Activated CD4-positive, alpha-beta memory T cell treated with anti-CD3 and anti-CD28 coated beads, Interleukin-2, amount 10 ng/mL, durations not matched to agents 7 days and 5 days (primary cell): ENCODE data around the gene ABI1. TPM values are rescaled to one million over a fixed set of nuclear protein-coding genes. Genes with fewer than 3 reads are reported as not detected.
A peak's percentile ranks its signal among the peaks of the same experiment; 100 is the strongest.

Experiments used
- CTCF ChIA-PET: fragments of 350-600 bp; sonication (Branson Sonifier 250); formaldehyde crosslinking; loops from one replicate; lab custom pipeline; 2021; ENCODE audit warnings: antibody characterized with exemption, inconsistent platforms; lab: Charles Lee
- POLR2A ChIA-PET: fragments of 350-600 bp; sonication (Branson Sonifier 250); formaldehyde crosslinking; loops from one replicate; lab custom pipeline; 2021; ENCODE audit warnings: antibody characterized with exemption; lab: Charles Lee
- DNase-seq: peaks from one replicate; pipeline ENCODE4 v3.0.0-alpha.2; 2020
- H3K27ac Mint-ChIP-seq: one replicate; pipeline ENCODE4 v1.8.0; 2021; ENCODE audit warnings: mild to moderate bottlenecking, mixed read lengths
- H3K27me3 Mint-ChIP-seq: one replicate; pipeline ENCODE4 v1.8.0; 2021; ENCODE audit warnings: mixed read lengths
- H3K36me3 Mint-ChIP-seq: one replicate; pipeline ENCODE4 v1.8.0; 2021; ENCODE audit warnings: low read depth, mixed read lengths
- H3K4me1 Mint-ChIP-seq: one replicate; pipeline ENCODE4 v1.8.0; 2021; ENCODE audit warnings: mixed read lengths
- H3K4me3 Mint-ChIP-seq: one replicate; pipeline ENCODE4 v1.8.0; 2021; ENCODE audit warnings: mild to moderate bottlenecking, mixed read lengths
- H3K9me3 Mint-ChIP-seq: one replicate; pipeline ENCODE4 v1.8.0; 2021; ENCODE audit warnings: mixed read lengths
- total RNA-seq, 2 experiments: library from RNA; stranded (reverse); gene quantifications; one replicate each; pipeline ENCODE4 v1.2.3, GENCODE V29; 2021

ABI1 gene
- total RNA-seq, 2 experiments from 2014 or later: 76.9 to 78.4 TPM

DNA sequence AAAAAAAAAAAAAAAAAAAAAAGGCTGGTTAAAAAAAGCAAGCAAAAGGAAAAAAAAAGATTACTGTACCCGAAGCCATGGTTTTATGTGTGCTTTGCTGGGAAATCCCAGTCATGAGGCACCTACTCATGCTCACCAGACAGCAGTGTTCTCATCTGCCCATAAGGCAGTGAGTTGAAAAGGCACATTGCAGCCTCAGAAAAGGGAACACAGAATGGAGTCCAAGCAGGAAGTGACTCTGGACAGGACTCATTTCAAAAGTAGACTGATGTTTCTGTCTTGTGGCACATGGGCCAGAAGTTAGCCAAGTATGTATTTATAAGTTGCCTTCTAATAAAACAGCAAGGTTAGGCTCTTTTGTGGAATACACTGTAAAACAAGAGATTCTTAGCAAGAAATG is 123.0 kb downstream of the ABI1 start:
- peaks cover 72% of the 10 kb centered on the region for H3K36me3 Mint-ChIP-seq
- no peaks in the 10 kb centered on the region for H3K9me3 Mint-ChIP-seq
- no peak overlapping the region for H3K4me3 Mint-ChIP-seq
- DNase-seq: peak; percentile 60
- CTCF ChIA-PET: interaction anchor here (0.9 kb wide), 1 partner anchor 12 kb away, joined by 3 read pairs; no protein-coding TSS in a partner anchor
- peak overlapping the region; percentile 90 for H3K27ac Mint-ChIP-seq
- H3K27me3 Mint-ChIP-seq: no peaks in the 10 kb centered on the region
- H3K4me1 Mint-ChIP-seq: peaks cover 67% of the 10 kb centered on the region
- POLR2A ChIA-PET: no interaction called here

DNA sequence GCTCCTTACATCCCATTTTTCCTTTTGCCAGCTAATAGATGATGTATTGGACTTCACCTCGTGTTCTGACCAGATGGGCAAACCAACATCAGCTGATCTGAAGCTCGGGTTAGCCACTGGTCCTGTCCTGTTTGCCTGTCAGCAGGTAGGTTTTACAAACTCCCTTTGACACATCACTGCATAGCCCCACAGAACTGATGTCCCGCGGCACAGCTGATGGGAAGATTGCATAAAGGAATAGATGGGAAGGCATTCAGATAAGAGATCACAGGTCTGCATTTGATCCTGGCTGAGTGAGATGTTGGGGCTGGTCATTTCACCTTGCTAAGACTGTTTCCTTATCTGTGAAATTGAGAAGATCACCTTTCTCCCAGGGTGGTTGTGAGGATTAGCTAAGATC is 125.3 kb downstream of the ABI1 start:
- H3K9me3 Mint-ChIP-seq: no peaks in the 10 kb centered on the region
- CTCF ChIA-PET: interaction anchor here (1.2 to 2.6 kb wide), 2 partner anchors 9 to 10 kb away, joined by 3 to 20 read pairs; no protein-coding TSS in a partner anchor
- H3K36me3 Mint-ChIP-seq: peaks cover 64% of the 10 kb centered on the region
- H3K27me3 Mint-ChIP-seq: no peaks in the 10 kb centered on the region
- no peak overlapping the region for H3K4me3 Mint-ChIP-seq
- H3K4me1 Mint-ChIP-seq: peaks cover 51% of the 10 kb centered on the region
- H3K27ac Mint-ChIP-seq: no peak overlapping the region
- DNase-seq: no peak
- POLR2A ChIA-PET: interaction anchor here (0.7 to 1.3 kb wide), 5 partner anchors 9 to 365 kb away, joined by 3 to 5 read pairs (median 3); partner anchors contain the start of genes ABI1 and ANKRD26

GRCh38 chr10:26733750-26734568 is 126.8 kb downstream of the ABI1 start:
- Mint-ChIP-seq H3K9me3 (no peaks in the 10 kb centered on the region), H3K4me3 (no peak overlapping the region), H3K27me3 (no peaks in the 10 kb centered on the region), H3K4me1 (peaks cover 39% of the 10 kb centered on the region), H3K27ac (peak overlapping the region; percentile 14), H3K36me3 (peaks cover 63% of the 10 kb centered on the region)
- POLR2A ChIA-PET: interaction anchor here (1.2 to 1.8 kb wide), 3 partner anchors 12 to 366 kb away, joined by 3 to 5 read pairs (median 3); partner anchors contain the start of gene ANKRD26
- DNase-seq: no peak
- CTCF ChIA-PET: interaction anchor here (1.2 to 2.6 kb wide), 3 partner anchors 7 to 12 kb away, joined by 3 to 20 read pairs (median 9); no protein-coding TSS in a partner anchor

DNA sequence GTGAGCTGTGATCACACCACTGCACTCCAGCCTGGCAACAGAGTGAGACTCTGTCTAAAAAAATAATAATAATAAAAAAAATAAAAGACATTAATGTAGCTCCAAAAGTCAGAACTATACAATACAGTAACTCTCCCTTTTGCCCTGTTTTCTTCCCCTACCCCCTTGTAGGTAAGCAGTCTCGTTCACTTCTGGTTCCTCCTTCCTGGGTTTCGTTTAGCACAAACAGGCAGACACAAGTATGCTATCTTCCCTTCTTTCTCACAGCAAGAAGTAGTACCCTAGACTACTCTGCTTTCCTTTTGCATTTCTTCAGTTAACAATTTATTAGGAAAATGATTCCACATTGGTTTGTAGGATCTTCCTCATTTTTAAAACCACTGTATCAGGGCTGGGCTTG is 130.2 kb downstream of the ABI1 start:
- Mint-ChIP-seq H3K4me1 (peaks cover 15% of the 10 kb centered on the region), H3K9me3 (no peaks in the 10 kb centered on the region), H3K4me3 (no peak overlapping the region), H3K27me3 (no peaks in the 10 kb centered on the region), H3K27ac (peak overlapping the region; percentile 42), H3K36me3 (peaks cover 42% of the 10 kb centered on the region)
- POLR2A ChIA-PET: no interaction called here
- CTCF ChIA-PET: no interaction called here
- DNase-seq: no peak

GRCh38 chr10:26729395-26729794 is 131.4 kb downstream of the ABI1 start:
- POLR2A ChIA-PET: interaction anchor here (1.2 kb wide), 1 partner anchor 10 kb away, joined by 4 read pairs; no protein-coding TSS in a partner anchor
- CTCF ChIA-PET: interaction anchor here (0.6 to 5.5 kb wide), 3 partner anchors 131 to 370 kb away, joined by 3 to 116 read pairs (median 36); partner anchors contain the start of gene ABI1
- H3K4me3 Mint-ChIP-seq: no peak overlapping the region
- H3K36me3 Mint-ChIP-seq: peaks cover 47% of the 10 kb centered on the region
- H3K9me3 Mint-ChIP-seq: no peaks in the 10 kb centered on the region
- H3K27me3 Mint-ChIP-seq: no peaks in the 10 kb centered on the region
- no peak overlapping the region for H3K27ac Mint-ChIP-seq
- no peak for DNase-seq
- H3K4me1 Mint-ChIP-seq: peaks cover 12% of the 10 kb centered on the region

- Mint-ChIP-seq H3K36me3 (peaks cover 50% of the 10 kb centered on the region), H3K27ac (no peak overlapping the region), H3K4me1 (peaks cover 12% of the 10 kb centered on the region), H3K27me3 (no peaks in the 10 kb centered on the region), H3K9me3 (no peaks in the 10 kb centered on the region), H3K4me3 (no peak overlapping the region)
- DNase-seq: no peak
- POLR2A ChIA-PET: interaction anchor here (1.2 kb wide), 1 partner anchor 10 kb away, joined by 4 read pairs; no protein-coding TSS in a partner anchor
- CTCF ChIA-PET: interaction anchor here (0.6 to 5.5 kb wide), 4 partner anchors 85 to 370 kb away, joined by 3 to 116 read pairs (median 20); partner anchors contain the start of gene ABI1
Measured at GRCh38 chr10:26728957-26729356, 131.8 kb downstream of the ABI1 start.

DNA sequence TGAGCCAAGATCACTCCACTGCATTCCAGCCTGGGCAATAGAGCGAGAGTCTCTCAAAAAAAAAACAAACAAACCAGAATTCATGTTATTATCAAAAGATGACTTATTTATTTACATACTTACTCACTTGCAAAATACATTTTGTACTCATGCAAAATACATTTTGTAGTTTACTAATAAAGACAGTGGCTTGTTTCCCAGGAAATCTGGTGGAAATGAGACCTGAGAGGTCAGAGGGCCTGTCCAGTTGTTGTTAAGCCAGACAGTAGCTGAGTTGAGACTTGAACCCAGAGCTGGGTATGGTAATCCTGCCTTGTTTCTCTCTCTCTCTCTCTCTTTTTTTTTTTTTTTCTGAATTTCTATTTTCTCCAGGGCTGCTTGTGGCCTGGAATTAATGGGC is 133.8 kb downstream of the ABI1 start:
- POLR2A ChIA-PET: interaction anchor here (0.7 to 2.8 kb wide), 6 partner anchors 14 to 428 kb away, joined by 3 to 13 read pairs (median 4); partner anchors contain the start of genes ABI1, PDSS1 and YME1L1
- H3K27ac Mint-ChIP-seq: no peak overlapping the region
- CTCF ChIA-PET: interaction anchor here (0.9 to 5.5 kb wide), 25 partner anchors 8 to 500 kb away, joined by 3 to 116 read pairs (median 6); partner anchors contain the start of genes ABI1 and PDSS1
- H3K4me1 Mint-ChIP-seq: peaks cover 16% of the 10 kb centered on the region
- no peaks in the 10 kb centered on the region for H3K9me3 Mint-ChIP-seq
- H3K27me3 Mint-ChIP-seq: no peaks in the 10 kb centered on the region
- no peak for DNase-seq
- H3K4me3 Mint-ChIP-seq: no peak overlapping the region
- peaks cover 52% of the 10 kb centered on the region for H3K36me3 Mint-ChIP-seq

DNA sequence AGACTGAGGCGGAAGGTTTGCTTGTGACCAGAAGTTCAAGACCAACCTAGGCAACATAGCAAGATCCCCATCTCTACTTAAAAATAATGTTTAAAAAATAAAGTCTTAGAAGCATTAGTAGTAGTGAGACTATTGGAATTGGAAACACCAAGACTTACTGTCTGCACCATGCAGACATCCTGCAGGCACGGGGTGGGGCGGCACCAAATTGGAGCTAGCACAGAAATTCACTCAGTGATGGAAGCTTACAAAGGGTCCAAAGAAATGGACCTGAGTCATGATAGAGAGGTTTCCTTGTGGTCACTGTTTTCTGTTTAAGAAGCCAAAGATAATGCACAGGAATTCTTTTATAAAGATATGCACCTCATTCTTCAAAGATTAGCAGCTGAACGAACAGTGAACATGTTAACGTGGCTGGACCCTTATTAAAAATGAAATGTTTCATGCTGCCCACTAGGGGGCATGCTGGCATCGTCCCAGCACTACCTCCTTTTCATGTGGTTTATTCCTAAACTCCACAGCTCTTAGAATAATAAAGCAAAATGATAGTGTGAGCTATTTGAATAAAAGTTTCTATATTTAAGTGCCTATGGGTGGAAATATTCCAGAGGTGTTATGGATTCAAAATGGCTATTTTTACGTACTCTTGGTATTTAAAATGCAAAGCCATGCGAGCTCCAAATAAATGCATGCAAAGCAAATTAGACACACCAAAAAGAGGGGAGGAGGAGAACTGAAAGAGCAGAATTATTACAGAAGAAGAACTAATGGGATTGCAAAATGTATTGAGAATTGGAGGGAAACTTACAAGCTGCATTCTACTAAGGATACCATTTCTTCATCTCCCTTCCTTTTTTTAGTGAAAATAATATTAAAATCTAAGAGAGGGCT is 134.7 kb downstream of the ABI1 start:
- Mint-ChIP-seq H3K4me1 (peaks cover 22% of the 10 kb centered on the region), H3K9me3 (no peaks in the 10 kb centered on the region), H3K27ac (no peak overlapping the region), H3K27me3 (no peaks in the 10 kb centered on the region), H3K36me3 (peaks cover 48% of the 10 kb centered on the region), H3K4me3 (no peak overlapping the region)
- POLR2A ChIA-PET: interaction anchor here (0.7 to 2.8 kb wide), 9 partner anchors 9 to 428 kb away, joined by 3 to 13 read pairs (median 4); partner anchors contain the start of genes ABI1, PDSS1 and YME1L1
- DNase-seq: peak; percentile 60
- CTCF ChIA-PET: interaction anchor here (0.6 to 5.5 kb wide), 39 partner anchors 9 to 641 kb away, joined by 3 to 116 read pairs (median 5); partner anchors contain the start of genes ABI1 and PDSS1

DNA sequence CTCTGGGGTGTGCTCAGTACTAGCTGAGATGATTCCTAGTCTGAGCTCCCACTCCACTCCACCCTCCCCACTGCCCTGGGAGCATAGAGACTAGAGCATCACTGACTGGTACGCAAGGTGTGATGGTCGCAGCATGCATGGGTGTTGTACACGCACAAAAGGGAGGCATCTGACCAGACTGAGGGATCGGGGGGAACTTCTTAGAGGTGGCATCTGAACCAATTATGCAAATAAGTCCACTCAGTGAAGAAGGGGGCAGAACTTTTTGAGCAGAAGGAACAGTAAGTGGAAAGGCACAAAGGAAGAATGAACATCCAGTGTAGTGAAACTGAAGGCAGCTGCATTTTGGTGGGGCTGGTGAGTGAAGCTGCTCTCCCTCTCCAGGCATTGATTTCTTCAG is 137.7 kb downstream of the ABI1 start:
- Mint-ChIP-seq H3K27me3 (no peaks in the 10 kb centered on the region), H3K27ac (peak overlapping the region; percentile 75), H3K9me3 (no peaks in the 10 kb centered on the region), H3K36me3 (peaks cover 59% of the 10 kb centered on the region), H3K4me1 (peaks cover 36% of the 10 kb centered on the region), H3K4me3 (no peak overlapping the region)
- CTCF ChIA-PET: interaction anchor here (0.6 to 1.9 kb wide), 7 partner anchors 11 to 637 kb away, joined by 3 to 9 read pairs (median 3); no protein-coding TSS in a partner anchor
- POLR2A ChIA-PET: interaction anchor here (0.9 to 2.4 kb wide), 3 partner anchors 17 to 138 kb away, joined by 3 to 9 read pairs (median 4); partner anchors contain the start of genes ABI1 and PDSS1
- no peak for DNase-seq

GRCh38 chr10:26721561-26721960 is 139.2 kb downstream of the ABI1 start:
- ChIA-PET POLR2A (interaction anchor here (1.5 to 2.4 kb wide), 3 partner anchors 17 to 139 kb away, joined by 4 to 9 read pairs (median 5); partner anchors contain the start of genes ABI1 and PDSS1), CTCF (interaction anchor here (1.2 to 1.9 kb wide), 3 partner anchors 19 to 161 kb away, joined by 4 to 5 read pairs (median 5); partner anchors contain the start of gene PDSS1)
- Mint-ChIP-seq H3K4me1 (peaks cover 36% of the 10 kb centered on the region), H3K9me3 (no peaks in the 10 kb centered on the region), H3K27me3 (no peaks in the 10 kb centered on the region), H3K4me3 (peak overlapping the region; percentile 41), H3K36me3 (peaks cover 53% of the 10 kb centered on the region), H3K27ac (peak overlapping the region; percentile 99)
- DNase-seq: peak; percentile 83

- Mint-ChIP-seq H3K27ac (no peak overlapping the region), H3K36me3 (peaks cover 49% of the 10 kb centered on the region), H3K27me3 (no peaks in the 10 kb centered on the region), H3K4me3 (no peak overlapping the region), H3K4me1 (peaks cover 27% of the 10 kb centered on the region), H3K9me3 (no peaks in the 10 kb centered on the region)
- POLR2A ChIA-PET: interaction anchor here (0.9 kb wide), 1 partner anchor 20 kb away, joined by 3 read pairs; the partner anchor contains the start of gene PDSS1
- DNase-seq: no peak
- CTCF ChIA-PET: no interaction called here
Measured at GRCh38 chr10:26717476-26717875, 143.3 kb downstream of the ABI1 start.
